Activated CD4-positive, alpha-beta T cell treated with anti-CD3 and anti-CD28 coated beads, Interleukin-10, Interleukin-2, amounts not matched to agents 100 ng/mL and 50 ng/mL, durations not matched to agents 16 hours and 8 hours (primary cell): ENCODE results near the gene ANP32B.

Experiments used
- DNase-seq: peaks from one replicate; pipeline ENCODE4 v3.0.0-alpha.2; 2020

Gene ANP32B

DNA sequence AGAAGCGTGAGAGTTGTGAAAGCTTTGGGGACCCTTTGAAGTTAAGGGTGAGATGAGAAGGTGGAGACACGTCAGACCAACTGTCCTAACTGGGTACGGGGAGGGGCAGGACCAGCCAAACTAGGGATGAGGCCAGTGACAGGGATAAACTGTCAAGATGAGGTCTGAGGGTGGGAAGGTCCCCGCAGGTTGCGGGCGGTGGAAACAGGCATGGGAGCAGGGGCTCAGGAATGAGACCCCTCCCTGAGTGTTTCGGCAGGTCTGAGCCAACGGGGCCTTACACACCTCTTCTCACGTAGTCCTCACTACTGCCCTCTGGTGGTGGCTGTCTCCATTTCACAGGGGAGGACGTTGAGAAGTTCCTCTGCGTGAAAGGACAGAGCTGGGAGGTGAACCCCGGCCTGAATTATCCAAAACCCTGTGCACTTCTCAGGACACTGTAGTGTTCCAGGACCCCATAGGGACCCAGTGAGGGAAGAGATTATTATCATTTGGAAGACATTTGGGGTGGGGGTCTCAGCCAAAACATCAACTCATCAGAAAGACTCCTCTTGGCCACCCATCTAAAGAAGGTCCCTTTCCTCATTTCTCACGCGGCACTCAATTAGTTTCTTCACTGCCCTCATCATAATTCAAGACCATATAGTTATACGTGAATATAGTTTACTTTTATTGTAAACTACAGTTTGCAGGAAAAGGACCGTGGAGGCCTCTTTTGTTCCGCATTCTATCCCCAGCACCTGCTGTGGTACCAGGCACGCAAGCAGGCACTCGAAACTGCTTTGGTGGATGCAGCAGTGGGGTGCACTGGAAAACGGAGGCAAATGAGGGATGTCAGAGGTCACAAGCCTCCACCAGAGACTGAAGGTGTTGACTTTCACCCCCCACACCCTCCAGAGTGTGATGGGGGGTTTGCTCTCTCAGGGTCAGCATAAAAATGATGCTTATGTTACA is 51.7 kb downstream of the ANP32B start:
- peak; percentile 89 for DNase-seq

DNA sequence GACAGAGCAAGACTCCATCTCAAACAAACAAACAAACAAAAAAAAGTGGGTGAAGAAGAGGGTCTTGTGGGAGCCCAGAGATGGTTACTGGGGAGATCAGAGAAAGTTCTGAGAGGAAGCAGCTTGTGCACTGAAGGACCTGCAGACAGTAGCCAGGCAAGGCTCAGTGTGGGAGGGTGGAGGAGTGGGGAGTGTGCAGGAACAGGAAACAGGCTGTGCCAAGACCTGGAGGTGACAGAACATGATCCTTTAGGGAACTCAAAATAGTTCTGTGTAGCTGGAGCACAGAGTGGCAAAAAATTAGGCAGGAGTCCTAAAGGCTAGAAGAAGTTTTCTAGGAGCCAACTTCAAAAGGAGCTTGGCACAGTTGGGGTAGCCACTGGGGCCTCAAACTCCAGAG is 54.2 kb downstream of the ANP32B start:
- no peak for DNase-seq

DNA sequence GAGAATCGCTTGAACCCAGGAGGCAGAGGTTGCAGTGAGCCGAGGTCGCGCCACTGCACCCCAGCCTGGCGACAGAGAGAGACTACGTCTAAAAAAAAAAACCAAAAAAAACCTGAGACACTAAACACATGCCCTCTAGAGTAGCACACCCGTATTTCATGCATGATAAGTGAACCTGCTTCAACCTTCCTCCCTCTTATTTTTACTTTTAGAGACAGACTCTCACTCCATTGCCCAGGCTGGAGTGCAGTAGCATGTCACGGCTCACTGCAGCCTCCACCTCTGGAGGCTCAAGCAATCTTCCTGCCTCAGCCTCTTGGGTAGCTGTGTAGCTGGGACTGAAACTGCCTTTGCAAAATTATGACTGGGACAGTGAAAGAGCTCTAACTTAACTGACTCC is 55.8 kb downstream of the ANP32B start:
- DNase-seq, result no peak

DNA sequence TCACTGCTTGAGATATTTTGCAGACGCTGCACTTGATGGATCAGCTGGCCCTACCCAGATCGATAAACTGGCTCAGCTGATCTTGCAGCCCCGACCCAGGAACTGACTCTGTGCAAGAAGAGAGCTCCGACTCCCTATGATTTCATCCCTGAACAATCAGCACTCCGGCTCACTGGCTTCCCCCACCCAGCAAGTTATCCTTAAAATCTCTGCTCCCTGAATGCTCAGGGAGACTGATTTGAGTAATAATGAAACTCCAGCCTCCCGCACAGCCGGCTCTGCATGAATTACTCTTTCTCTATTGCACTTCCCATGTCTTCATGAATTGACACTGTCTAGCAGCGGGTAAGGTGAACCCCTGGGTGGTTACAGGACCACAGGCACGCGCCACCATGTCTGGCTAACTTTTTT is 56.5 kb downstream of the ANP32B start:
- no peak for DNase-seq

DNA sequence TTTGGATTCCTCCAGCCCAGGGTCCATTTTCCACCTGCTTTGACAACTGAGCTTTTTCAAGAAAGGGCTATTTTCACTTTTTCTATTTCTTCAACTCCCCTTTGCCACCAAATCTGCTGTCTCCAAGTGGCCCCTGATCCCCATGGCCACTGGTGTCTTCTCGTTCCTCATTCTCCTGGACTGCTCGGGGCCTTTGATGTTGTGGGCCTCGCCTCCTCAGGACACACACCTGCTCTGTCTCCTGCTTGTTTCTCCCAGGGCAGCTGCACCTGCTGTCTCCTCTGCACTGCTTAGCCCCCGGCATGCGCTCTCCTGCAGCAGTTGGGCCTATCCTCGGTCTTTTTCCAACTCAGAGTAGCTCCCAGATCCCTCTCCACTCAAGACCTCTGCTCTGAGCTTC is 57.1 kb downstream of the ANP32B start:
- no peak for DNase-seq

DNA sequence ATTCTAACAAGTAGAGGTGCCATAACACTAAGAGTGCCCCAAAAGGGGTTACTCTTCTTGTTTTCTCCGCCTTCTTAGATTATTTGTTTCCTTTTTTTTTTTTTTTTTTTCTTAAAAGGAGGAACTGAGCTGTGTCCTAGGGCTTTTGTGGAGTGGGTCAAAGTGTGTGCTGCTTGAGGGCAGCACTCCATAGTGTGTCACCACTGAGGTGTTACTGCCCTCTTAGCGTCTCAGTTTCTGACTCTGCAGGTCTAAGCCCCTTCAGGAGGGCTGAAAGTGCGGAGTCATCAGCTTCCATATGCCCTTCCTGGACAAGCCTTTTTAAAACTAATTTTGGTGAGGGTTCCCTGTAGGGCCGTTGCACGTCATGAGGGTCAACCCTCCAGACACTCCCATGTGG is 60.8 kb downstream of the ANP32B start:
- DNase-seq, result no peak

DNA sequence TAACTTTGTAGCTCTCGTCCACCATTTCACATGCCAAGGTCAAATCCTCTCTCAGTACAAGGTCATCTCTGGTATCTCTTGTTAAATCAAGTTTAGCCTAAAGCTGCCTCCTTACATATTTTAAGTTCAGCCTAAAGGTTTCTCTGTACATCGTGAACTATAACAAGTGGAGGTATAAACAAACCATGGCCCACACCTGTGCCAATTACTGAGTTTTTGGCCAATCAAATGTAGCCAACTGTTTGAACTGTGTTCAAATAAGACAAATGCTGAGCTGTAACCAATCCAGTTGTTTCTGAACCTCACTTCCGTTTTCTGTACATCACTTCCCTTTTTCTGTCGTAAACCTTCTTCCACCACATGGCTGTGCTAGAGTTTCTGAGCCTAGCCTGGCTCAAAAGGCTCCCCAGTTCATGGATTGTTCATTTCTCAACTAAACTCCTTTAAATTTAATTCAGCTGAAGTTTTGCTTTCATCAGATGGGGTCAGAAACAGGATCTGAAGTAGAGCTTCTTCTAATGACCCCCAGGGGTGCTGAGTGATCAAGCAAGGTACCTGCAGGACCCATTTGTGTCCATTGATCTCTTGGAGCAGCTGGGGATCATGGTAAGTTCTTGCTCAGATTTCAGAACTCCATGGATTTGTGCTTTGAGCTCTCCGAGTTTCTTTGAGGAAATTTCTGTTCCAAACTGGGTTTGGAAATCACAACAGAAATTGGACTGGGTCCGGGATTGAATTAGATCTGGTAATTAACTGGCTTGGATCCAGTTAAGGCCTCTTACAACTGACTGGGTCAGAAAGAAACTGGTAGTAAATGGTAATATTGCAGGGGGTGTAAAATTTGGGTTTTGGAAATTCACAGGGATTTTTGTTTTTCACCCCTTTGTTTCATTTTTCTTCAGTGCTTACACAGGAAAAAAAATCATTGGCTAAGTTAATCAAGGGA is 62.4 kb downstream of the ANP32B start:
- peak; percentile 87 for DNase-seq

DNA sequence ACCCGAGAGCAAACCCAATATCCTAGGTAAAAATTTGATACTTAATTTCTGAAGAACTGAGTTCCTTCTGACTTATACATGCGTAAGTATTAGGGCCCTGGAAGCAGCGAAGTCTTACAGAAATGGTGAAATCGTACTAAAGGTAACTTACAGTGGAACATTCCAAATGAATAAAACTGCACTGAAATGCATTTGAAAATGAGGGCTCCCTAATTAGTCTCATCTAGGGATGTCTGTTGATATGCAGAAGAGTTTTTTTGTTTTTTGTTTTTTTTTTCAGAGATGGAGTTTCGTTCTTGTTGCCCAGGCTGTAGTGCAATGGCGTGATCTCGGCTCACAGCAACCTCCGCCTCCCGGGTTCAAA is 63.0 kb downstream of the ANP32B start:
- DNase-seq, result no peak

DNA sequence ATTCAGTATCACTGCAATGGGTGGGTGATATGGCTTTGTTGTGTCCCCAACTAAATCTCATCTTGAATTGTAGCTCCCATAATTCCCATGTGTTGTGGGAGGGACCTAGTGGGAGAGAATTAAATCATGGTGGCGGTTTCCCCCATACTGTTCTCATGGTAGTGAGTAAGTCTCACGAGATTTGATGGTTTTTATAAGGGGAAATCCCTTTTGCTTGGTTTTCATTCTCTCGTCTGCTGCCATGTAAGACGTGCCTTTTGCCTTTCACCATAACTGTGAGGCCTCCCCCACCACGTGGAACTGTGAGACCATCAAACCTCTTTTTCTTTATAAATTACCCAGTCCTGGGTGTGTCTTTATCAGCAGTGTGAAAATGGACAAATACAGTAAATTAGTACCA is 63.9 kb downstream of the ANP32B start:
- peak; percentile 41 for DNase-seq

DNA sequence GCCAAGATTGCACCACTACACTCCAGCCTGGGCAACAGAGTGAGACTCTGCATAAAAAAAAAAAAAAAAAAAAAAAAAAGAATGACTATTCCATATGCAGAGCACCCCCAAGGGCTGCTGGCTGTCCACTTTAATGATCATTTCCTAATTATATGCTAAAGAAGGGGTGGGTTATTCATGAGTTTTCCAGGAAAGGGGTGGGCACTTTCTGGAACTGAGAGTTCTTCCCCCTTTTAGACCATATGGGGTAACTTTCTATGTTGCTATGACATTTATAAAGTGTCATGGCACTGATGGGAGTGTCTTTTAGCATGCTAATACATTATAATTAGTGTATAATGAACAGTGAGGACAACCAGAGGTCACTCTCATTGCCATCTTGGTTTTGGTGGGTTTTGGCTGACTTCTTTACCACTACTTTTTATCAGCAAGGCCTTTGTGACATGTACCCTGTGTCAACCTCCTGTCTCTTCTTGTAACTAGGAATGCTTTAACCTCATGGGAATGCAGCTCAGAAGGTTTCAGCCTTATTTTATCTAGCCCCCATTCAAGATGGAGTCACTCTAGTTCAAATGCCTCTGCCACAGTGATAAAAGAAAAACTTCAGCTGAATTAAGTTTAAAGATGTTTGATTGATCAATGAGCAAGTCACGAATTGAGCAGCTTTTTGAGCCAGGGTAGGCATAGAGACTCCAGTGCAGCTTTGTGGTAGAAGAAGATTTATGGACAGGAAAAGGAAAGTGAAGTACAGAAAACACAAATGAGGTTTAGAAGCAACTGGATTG is 66.3 kb downstream of the ANP32B start:
- no peak for DNase-seq

DNA sequence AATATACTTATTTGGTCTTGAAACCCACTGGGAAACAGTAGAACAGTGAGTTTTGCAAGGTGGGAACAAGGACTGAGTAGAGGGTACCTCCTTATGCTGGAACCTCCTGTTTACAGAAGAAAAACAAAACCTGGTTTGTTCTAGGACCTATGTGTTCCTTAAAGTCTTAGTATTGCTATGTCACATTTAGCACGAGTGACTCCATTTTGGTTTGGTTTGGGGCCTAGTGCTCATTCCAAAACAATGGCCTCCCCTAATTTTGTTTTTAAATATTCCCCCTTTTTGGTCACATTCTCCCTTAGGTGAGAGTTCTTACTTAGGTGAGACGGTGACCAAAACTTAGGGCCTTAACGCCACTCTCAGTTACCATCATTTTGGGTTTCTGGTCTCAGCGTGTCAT is 67.2 kb downstream of the ANP32B start:
- DNase-seq, result no peak

DNA sequence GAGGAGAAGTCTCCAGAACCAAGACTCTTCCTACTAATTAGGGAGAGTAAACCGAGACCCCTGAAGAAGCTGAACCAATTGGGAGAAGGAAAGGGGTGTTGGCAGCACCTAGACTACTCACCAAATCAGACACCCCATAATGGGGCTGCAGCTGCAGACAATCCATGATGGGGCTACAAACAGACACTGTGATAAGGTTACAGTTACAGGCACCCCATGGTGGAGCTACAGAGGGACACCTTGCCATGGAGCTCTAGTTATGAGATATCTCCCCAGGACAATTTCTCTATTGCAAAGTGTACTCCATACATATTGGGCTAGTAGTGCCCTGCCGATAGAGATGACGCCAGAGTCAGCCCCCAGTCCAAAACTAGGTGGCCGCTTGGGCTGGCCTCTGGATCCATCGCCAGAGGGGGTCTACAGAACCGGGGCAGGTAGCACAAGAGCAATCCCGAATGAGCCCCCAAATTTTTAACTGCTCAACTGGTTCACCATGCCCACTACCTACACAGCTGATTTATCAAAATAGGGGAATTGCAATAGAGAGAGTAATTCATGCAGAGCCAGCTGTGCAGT is 71.3 kb downstream of the ANP32B start:
- peak; percentile 16 for DNase-seq

DNA sequence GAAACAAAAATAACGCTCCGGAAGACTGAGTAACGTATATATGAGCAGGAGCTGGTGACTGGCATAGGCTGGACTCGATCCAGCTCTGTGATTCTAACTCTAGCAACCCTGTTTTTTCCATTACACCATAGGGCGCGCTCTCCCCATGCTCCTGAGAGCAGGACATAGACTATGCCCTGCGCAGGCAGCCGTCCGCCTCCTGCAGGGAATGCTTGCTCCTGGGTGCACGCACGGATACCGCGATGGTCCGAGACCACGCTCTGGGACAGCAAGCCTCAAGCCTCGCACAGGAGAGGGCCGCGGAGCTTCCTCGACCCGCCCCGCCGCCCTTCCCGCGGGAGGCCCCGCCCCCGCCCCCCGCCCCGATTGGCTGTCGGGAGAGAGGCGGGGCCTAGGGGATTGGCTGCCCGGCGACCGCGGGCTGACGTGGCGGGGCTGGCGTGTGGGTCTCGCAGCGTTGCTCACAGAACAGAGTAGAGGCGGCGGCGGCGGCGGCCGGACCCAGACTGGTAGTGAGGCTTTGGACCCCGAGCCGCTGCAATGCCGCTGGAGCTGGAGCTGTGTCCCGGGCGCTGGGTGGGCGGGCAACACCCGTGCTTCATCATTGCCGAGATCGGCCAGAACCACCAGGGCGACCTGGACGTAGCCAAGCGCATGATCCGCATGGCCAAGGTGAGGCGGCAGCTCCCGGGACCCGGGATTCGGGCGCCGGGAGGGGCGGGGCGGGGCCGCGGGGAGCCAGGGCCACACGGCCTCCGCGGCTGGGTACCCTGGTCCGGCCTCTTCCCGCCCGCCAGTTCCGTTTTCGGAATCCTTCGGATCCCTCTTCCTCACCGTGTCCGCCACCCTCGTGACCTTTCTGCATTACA is 73.4 kb downstream of the ANP32B start, which contains the start of gene NANS:
TSS of gene NANS (plus strand) at position 464 of the 869 bp plus-strand sequence. CDS start at position 541, 77 bp downstream.
- DNase-seq, result peak; percentile 97

DNA sequence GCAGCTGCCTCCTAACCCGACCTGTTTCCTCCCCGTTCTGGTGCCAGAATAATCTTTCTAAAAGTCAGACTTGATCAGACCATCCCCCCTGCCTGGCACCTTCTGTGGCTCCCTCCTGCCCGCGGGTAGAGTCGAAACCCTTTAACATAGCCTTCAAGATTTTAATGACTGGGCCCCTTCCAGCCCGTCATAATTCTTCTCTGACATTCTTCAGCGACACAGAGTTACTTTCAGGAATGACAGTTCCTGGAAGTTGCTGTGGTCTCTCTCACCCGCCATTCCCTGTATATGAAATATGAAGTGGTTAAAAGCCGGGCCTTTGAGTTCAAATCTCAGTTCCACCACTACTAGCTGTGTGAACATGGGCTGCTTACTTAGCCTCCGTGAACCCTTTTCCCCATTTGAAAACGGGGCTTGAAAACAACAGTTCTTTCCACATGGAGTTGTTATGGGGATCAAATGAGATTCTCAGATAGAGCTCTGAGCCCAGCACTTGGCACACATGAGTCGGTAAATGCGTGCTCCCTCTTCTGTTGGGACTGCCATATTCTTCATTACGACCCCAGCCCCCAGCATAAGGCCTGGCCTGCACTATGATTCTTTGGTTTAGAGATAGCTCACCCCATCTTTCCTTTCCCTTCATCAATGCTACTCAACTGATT is 74.1 kb downstream of the ANP32B start:
- DNase-seq, result no peak

DNA sequence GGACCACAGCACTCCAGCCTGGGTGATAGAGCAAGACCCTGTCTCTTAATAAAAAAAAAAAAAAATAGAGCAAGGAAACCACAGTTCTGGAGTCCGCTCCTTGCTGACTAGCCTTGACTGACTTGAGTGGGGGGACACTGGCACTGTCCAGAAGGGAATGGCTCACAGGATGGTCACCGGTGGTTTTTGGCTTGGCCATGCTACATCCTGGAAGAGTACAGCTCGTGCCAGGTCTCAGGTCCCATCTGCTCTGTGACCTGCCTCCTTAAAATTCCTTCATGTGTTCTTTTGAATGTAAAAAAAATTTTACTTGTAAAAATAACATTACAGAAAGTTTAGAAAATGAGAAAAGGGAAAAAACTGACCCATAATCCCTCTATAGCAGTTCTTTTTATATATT is 79.0 kb downstream of the ANP32B start:
- DNase-seq, result no peak

DNA sequence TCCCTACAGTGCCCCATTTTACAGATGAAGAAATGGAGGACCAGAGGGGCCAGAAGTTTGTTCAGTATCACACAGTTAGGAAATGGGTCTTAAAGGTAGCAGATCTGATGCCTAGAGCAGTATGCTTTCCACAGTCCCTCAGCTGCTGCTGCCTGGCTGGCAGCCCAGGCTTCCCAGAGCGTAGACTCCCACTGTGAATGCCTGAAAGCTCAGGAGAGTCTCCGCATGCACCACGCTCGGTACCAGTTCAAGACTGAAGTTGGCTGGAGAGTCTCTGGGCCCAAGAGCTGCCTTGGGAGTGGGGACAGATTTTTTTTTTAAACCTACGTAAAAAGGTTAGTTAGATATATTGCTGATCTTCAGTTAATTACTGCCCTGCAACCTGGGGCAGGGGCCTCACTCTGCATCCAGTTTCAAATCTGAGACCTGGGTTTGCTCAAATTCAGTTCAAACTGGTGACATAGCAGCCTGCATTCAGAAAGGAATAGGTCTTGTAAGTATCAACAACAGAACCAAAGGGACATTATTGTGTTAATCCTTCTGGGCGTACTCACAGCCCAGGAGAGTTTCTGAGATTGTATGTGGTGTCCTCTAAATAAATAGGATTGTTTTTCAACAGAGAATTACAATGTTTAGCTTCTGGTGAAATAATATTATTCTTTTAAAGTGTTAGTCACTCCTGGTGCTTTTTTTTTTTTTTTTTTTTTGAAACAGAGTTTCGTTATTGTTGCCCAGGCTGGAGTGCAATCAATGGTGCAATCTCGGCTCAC is 81.7 kb downstream of the ANP32B start:
- DNase-seq, result no peak
